COLO668 (cell line): Measurements from ENCODE around the gene KCNQ1.
A peak's percentile ranks its signal among the peaks of the same experiment; 100 is the strongest.

ENCODE experiments used
- DNase-seq: peaks from one replicate; lab custom pipeline; 2025; ENCODE audit not compliant: unreplicated experiment; lab: John Stamatoyannopoulos, UW

The KCNQ1 gene

DNA sequence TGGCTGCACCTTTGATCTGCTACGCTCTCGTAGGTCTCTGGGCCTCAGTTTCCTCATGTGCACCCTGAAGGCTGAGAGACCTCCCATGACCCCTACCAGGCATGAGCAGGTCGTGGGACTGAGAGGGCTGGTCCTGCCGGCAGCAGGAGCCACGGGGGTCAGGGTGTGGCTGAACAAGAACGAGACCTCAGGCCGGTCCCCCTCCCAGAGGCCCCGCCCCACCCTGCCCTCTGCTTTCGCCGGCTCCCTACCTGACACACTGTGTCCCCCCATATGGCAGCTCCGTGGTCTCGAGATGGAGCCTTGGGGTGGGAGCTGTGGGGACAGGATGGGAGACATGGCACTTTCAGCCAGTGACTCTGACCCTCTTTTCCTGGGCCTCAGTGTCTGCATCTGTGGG, 400.2 kb downstream of the KCNQ1 start:
- no peak for DNase-seq

DNA sequence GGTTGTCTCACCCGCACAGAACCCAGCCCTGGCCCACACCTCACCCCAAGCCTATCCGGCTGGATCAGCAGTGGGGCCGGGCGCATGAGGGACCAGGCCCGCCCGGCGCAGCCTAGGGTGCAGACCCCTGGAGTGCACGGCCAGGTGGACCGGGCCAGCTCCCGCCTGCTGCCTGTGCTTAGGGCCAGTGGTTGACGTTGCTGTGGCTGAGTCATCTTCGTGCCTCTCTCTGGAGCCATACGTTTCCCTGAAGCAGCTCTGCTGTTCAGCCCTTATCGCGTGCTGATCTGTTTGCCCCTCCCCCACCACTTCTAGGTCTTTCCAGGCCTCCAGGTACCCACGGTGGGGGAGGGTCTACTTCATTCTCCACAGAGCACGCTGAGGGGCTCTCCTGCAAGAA, 401.2 kb downstream of the KCNQ1 start:
- DNase-seq, result peak; percentile 5

DNA sequence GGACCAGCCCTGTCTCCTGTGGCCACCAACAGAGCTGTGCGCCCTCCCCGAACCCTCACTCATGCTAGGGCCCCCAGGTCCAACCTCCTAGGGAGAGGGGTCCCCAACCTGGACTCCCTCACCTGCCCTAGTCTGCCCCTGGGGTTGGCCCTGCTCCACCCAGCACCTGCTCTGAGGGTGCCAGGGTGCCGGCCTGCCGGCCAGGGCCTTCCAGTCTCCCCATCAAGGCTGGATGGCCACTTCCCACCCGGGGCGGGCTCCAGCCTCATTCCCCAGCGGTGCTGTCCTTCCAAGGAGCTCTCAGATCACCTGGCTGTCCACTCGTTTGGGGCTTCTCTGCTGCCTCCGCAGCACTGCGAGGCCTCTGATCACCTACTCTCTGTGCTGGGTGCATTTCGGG, 401.7 kb downstream of the KCNQ1 start:
- DNase-seq, result no peak

DNA sequence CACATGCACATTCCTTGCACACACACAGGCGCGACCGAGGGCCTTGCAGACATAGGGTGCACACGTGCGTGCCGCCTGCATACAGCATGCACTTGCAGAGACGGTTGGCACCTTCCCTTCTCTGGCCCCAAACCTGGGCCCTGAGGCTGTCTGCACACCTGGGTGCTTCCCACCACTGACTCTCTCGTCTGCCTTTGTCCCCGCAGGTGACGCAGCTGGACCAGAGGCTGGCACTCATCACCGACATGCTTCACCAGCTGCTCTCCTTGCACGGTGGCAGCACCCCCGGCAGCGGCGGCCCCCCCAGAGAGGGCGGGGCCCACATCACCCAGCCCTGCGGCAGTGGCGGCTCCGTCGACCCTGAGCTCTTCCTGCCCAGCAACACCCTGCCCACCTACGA, 402.8 kb downstream of the KCNQ1 start:
- peak; percentile 87 for DNase-seq

DNA sequence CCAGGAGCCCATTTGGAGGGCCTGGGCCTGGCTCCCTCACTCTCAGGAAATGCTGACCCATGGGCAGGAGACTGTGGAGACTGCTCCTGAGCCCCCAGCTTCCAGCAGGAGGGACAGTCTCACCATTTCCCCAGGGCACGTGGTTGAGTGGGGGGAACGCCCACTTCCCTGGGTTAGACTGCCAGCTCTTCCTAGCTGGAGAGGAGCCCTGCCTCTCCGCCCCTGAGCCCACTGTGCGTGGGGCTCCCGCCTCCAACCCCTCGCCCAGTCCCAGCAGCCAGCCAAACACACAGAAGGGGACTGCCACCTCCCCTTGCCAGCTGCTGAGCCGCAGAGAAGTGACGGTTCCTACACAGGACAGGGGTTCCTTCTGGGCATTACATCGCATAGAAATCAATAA, 403.7 kb downstream of the KCNQ1 start:
- DNase-seq, result no peak

DNA sequence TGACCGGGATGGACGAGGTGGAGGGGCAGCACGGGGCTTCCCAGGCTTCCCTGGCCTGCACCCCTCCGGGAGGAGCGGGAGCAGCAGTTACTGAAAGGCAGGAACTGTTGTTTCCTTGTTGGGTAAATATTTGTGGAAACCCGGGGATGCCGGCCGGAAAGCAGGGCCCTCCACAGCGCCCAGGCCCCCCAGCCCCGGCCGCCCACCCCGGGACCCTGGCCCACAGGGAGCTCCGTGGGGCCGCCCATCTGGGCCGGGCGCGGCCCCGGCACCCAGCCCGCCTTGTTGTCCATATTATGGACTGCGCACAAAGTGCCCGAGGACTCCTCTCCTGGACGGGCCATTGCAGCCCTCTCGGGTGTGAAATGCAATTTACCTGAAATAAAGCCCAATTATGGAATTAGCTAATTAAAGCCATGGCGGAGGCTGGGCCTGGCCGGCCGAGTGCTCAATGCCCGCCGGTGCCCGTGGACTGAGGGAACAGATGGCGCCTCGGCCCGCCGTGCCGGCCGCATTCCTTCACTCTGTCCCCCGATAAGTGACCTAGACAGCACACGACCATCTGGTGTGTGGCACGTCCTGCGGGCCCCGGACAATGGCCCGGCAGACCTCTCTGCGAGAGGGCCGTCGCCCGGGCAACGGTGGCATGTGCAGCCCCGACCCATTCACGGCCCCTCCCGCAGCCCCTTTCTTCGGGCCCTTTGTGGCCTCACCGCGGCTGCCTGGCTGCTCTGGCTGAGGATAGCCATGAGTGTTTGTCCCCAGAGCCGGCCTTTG, 405.4 kb downstream of the KCNQ1 start:
- peak; percentile 12 for DNase-seq

DNA sequence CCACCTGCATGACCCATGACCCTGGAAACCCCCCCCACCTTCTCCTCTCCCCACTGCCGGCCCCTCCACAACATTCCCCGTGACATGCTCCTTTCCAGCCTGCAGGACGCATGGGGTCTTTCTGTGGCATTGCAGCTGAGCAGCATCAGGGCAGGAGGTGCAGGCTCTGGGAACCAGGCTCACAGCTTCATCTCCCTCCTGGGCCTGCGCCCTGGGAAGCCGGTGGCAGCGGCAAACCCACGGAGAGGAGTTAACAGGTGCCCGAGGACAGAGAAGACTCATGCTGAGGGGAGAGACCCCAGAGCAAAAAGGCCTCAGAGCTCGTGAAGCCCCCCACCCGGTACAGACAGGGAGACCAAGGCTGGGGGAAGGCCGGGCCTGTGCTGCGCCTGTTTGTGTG, 408.6 kb downstream of the KCNQ1 start:
- no peak for DNase-seq

DNA sequence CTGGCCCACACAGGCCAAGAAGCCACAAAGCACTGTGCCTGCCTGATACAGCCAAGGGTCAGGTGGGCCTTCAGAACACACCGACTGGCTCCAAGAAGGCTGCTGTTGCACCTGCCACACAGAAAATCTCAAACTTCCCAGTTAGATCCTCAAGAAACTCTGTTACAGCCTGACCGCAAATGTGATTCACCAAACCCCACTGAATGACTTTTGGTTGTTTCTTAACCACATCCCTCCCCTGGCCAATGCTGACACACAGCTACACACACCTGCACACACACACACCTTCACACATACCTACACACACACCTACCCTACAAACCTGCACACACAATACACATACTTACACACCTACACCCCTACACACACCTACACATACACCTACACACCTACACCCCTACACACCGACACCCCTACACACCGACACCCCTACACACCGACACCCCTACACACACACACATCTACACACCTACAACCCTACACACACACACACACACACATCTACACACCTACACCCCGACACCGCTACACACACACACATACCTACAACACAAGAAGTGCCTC, 409.3 kb downstream of the KCNQ1 start:
- DNase-seq, result no peak

DNA sequence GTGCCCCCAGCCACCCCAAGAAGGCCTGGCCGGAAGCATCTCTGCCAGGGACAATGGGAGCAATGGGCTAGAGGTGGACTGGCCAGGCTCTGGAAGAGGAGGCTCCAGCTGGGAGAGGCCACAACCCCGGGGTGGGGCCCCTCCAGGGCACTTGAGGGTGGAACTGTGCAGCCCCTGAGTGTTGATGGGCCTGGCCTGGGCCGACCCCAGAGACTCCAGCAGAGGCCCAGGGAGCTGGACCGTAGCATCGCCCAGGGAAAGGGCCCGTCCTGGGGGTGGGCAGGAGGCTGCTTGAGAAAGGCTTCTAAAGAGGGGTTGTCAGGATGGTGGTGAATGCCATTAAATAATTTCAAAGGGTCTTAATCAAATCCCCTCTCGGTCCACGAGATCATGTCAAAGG, 410.4 kb downstream of the KCNQ1 start:
- no peak for DNase-seq

DNA sequence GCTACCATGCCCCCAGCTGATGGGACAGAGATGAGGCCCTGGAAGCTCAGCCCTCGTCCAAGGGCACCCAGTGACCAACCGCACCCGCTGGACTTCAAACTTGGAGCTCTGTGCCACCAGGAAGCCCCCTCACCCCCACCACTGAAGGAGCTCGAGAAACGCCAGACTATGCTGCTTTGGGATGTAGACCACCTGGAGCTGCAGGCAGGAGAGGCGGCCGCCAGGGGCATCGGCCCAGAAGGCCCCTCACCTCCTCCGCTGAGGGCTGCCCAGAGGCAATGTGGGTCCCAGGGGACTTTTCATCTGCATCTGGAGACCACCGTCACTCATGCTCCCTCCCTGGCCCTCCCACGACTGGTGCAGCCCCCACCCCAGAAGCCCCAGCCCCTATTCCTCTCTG, 412.5 kb downstream of the KCNQ1 start:
- no peak for DNase-seq

DNA sequence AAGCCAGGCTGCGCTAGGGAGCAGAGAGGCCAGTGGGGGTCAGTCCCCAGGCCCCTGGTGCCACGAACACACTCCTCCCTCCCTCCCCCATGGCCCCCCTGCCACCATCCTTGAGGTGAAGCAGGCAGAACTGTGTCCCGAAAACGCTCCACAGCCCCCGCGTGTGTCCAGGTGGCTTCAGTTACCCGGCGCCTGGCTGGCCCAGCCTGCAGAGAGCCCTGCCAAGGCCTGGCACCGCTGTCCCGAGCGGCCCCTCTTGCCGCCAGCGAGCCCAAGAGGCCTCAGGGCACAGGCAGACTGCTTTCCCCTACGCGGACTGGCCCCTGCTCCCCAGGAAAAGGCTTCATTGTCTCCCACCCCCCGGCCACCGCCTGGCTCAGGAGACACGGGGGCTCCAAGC, 413.1 kb downstream of the KCNQ1 start:
- DNase-seq, result no peak

DNA sequence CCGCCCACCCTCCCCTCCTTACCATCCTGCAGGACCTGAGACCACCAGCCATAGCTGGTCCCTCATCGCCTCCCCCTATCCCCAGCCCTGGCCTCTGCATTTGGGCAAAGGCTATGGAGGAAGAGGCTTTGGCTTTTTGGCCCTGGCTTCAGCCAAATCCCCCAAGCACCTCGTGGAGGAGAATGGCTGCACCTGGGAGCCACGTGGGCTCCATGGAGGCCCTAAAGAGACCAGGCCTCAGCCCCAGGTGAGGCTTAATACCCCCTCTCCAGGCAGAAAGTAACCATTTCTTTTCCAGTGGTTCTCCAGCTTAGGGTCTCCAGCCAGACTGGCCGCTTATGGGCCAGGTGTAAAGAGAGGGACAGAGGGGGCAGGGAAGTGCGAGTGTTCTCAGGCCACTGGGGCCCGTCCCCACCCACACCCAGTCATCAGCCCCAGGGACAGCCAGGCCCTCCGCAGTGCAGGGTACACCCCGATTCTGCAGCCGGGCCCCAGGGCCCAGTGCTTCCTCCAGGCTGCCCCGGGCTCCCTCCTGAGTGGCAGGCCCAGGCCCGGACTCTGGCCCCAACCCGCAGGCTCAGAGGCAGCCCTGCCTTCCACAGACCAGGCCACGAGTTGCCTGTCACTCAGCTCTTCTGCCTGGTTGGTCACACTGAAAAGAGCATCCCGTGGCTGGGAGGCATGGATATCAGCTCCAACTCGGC, 414.3 kb downstream of the KCNQ1 start:
- no peak for DNase-seq

DNA sequence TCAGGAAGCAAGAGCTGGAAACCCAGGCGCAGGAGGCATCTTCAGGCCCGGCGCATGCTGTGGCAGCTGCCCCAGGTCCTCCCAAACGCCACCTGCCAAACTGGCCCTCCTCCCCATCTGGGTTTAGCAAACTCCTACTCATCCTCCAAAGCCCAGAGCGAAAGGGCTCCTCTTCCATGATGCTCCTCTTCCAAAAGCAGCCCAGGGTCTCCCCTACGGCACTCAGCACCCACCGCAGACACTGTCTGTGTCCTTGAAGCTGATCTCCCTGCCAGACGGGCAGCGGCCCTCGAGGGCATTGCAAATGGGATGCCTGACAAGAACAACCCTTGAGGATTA, 414.9 kb downstream of the KCNQ1 start:
- no peak for DNase-seq

DNA sequence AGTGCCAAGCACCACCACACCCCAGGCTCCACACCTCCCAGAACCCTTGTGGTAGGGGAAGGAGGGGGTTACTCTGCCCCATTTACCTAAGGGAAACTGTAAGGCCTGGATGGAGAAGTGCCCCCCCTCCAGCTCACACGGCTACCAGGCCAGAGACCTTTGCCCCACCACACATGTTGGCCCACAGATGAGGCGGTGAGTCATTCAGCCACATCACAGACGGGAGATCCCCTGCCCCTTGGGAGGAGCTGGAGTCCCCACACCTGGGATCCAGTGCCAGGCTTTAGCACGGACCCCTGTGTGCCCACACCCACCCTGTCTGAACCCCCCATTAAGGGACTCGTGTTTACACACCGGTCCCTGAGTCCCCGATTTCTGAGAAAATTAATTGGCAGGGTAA, 415.8 kb downstream of the KCNQ1 start:
- DNase-seq, result peak; percentile 5

DNA sequence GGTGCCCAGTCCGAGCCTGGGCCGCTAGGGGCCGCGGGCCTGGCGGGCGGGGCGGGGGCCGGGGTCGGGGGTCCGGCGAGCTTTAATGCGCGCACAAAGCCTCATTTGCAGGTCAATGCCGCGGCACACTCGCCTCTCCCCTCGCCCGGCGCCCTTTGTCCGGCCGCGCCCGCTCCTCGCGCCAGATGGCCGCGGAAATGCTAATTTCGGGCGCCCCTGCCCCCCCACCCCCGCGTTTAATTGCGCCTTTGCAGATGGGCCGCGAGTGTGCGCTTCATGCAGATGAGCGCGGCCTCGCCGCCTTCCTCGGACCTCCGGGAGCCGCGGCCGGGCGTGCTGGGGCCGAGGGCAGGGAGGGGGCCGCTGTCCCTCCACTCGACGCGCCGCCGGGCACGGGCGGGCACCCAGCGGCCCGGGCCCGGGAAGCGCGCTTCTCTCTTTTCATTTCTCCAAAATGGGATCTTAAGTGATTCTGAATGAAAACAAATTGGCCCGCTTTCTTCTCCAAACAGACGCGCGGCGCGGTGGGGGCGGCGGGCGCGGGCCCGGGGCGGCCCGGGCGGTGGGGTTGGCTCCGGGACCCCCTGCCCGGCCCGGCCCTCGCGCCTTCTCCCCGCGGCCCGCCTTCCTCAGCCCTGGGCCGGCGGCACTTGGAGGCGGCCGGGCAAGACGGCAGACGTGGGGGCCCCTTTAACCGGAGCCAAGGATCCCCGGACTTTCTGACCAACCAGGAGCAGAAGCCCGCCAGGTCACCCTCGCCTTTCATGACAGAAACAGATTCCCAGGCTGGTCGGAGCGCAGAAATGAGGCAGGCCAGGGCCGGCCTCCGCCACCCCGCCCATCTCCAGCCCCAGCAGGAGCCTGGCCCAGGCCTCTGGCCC, 417.8 kb downstream of the KCNQ1 start:
- DNase-seq, result no peak

DNA sequence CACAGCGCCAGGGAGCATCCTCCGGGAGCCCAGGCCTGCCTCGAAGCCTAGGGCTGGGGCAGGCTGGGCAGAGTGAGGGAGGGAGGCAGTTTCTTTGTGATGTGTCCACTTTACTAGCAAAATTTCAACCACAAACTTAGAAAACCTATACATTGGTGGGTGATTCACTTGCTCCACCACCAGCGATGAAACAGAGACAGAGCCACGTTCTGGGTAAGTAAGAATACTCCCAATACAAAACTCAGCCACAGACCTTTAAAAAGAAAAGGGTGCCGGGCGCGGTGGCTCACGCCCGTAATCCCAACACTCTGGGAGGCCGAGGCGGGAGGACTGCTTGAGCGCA, 418.4 kb downstream of the KCNQ1 start:
- DNase-seq, result no peak

DNA sequence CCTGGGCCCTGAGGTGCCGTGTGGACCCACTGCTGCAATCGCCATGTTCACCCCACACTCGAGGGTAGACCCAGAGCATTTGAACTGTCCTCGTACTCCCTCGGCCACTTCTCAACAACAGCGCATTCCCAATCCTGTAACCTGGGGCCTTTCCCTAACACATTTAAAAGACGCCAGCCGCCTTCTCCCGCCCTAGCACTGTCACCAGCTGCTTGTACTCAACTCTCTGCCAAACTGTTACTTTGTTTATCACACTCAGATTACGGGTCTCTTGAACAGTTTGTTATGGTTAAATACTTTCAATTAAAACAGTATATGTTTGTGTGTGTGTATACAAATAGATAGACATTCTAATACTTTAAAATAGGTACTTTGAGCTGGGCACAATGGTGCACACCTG, 420.1 kb downstream of the KCNQ1 start:
- DNase-seq, result no peak

DNA sequence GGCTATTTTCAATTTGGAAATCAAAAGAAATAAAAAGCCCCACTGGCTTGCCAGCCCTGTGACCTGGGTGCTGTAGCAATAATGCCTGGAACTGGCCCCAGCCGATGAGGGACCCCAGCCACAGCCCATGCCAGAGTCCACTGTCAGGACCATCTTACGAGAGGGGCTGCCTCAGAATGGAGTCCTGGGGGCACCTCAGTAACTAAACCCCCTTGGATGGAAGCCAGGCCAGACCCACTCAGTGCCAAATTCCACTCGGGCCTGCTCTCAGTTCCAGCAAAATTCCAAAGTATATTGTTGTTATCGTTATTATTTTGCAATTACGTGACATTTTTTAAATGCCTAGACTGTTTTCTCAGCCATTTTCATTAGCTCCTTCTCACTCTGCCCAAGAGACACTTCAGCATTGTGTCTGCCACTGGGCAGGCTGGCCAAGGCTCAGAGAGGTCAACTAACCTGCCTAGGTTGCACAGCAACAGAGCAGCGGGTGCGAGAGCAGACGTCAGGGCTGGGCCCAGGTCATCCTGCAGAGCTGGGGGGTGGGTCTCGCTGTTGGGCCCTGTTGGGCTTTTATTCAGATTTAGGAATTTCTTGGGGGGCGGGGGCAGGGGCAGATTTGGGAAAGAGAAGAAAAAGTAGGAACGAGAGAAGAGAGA, 421.2 kb downstream of the KCNQ1 start:
- DNase-seq, result no peak

DNA sequence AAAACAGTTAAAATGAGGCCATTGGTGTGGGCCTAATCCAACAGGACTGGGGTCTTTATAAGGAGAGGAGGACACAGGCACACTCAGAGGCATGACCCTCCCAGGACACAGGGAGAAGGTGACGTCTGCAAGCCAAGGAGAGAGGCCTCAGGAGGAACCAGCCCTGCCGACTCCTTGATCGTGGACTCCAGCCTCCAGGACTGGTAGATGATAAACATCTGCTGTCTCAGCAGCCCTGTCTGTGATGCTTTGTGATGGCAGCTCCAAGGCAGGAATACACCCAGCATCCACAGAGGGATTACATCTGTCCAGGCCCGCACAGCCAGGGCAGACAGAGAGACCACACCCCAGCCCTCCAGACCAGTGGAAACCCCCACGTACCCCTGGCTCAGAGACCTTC, 422.3 kb downstream of the KCNQ1 start:
- DNase-seq, result no peak

DNA sequence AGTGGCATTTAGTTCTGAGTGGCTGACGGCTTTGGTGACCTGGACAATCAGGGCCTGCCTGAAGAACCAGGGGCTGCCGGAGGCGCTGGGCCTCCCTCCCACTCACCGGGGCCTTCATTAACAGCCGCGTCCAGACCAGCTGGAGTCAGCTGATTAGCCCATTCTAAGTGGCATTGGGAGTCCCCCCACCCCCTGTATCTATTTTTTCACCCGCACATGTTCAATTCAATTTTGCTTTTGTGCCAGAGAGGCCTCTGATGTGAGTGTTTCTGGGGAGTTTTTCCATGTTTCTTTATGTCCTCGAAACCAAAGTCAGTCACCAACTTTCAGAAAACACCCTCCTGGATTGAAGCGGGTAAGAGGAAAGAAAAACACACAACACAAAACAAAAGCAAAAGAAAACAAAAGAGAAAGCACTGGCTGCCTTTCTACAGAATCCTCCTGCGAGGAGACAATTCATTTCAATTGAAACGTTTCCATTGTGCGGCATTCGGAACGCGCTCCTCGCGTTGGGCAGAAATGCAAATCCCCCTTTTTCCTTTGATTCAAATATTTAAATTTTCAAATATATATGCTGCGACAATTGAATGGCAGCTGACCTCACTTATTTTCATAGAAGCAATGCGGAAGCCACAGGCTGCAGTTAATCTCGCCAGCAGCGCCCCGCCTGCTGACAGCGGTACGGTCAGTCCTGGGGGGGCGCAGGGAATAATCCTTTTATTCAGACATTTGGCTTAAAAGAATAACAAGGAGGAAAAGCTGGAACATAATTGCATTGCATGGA, 423.1 kb downstream of the KCNQ1 start:
- DNase-seq, result no peak
